HG03097 (cell line): Measurements from ENCODE around the gene ZNF300.
"Not testable (repeated sequence)": the region's sequence is repeated elsewhere in the genome, so short reads cannot be mapped to it uniquely, and the experiment has no call there.

Source experiments
- ATAC-seq: cut with Tn5 transposase; IDR thresholded peaks from one replicate; pipeline ENCODE4 v1.9.1; 2021; ENCODE audit not compliant: unreplicated experiment, low FRiP score

ZNF300 gene

GRCh38 chr5:150904479-150905311, at the start of gene ZNF300:
TSS of gene ZNF300 (minus strand) at chr5:150904980. CDS start at chr5:150903155, 1,825 bp downstream.
- ATAC-seq = no peak

GRCh38 chr5:150948539-150948938, 43.8 kb upstream of the ZNF300 start:
- no peak for ATAC-seq

- no peak for ATAC-seq
Measured at GRCh38 chr5:150946351-150946905, 41.6 kb upstream of the ZNF300 start.

GRCh38 chr5:150945947-150946346, 41.2 kb upstream of the ZNF300 start:
- no peak for ATAC-seq

- no peak for ATAC-seq
Measured at GRCh38 chr5:150945486-150945885, 40.7 kb upstream of the ZNF300 start.

- ATAC-seq = no peak
Measured at GRCh38 chr5:150931368-150931965, 26.7 kb upstream of the ZNF300 start.

GRCh38 chr5:150918613-150919012, 13.8 kb upstream of the ZNF300 start:
- no peak for ATAC-seq

GRCh38 chr5:150912312-150912814, 7.6 kb upstream of the ZNF300 start:
- no peak for ATAC-seq

GRCh38 chr5:150905312-150905683, 518 bp upstream of the ZNF300 start:
- no peak for ATAC-seq

- no peak for ATAC-seq
Measured at GRCh38 chr5:150901446-150901845, 3.3 kb downstream of the ZNF300 start.

GRCh38 chr5:150895431-150896428, 9.1 kb downstream of the ZNF300 start:
- ATAC-seq = no peak

GRCh38 chr5:150879358-150879757, 25.4 kb downstream of the ZNF300 start:
- ATAC-seq = no peak

- ATAC-seq = no peak
Measured at GRCh38 chr5:150862070-150862469, 42.7 kb downstream of the ZNF300 start.

- no peak for ATAC-seq
Measured at GRCh38 chr5:150860246-150860821, 44.4 kb downstream of the ZNF300 start.

GRCh38 chr5:150856700-150857099, 48.1 kb downstream of the ZNF300 start:
- ATAC-seq = not testable (repeated sequence)

- ATAC-seq = no peak
Measured at GRCh38 chr5:150853561-150853960, 51.2 kb downstream of the ZNF300 start.

GRCh38 chr5:150851039-150851438, 53.7 kb downstream of the ZNF300 start:
- no peak for ATAC-seq

- ATAC-seq = no peak
Measured at GRCh38 chr5:150848271-150848670, 56.5 kb downstream of the ZNF300 start.

GRCh38 chr5:150847334-150847695, 57.5 kb downstream of the ZNF300 start:
- ATAC-seq = peak; percentile 20
